IMR-90 (cell line): ENCODE measurements around the gene STARD3. TPM values are rescaled to one million over a fixed set of nuclear protein-coding genes. Genes with fewer than 3 reads are reported as not detected.

Source experiments
- ATAC-seq: fragments of 200-7000 bp; cut with Tn5 transposase; 2 replicates; pipeline ENCODE4 v1.9.1; 2020; ENCODE audit warnings: low read depth, mild to moderate bottlenecking, moderate library complexity
- BruUV-seq: library from RNA; stranded (reverse); fragments of 400-500 nt; replicated peaks from 2 replicates; lab custom pipeline; 2021; lab: Mats Ljungman, UMichigan
- CTCF ChIA-PET: fragments of 300-600 bp; formaldehyde crosslinking; extraction: SDS; loops from one replicate; lab custom pipeline; 2021; ENCODE audit warnings: antibody characterized with exemption; lab: Yijun Ruan, JAX
- POLR2A ChIA-PET: fragments of 300-600 bp; sonication (Branson Sonifier 250); formaldehyde crosslinking; loops from one replicate; lab custom pipeline; 2022; ENCODE audit warnings: antibody characterized with exemption; ENCODE audit not compliant: unreplicated experiment; lab: Charles Lee
- DNase-seq: peaks from one replicate; pipeline ENCODE4 v3.0.0; 2013
- H2AFZ ChIP-seq: replicated peaks from 2 replicates; pipeline ENCODE3; 2013; ENCODE audit warnings: low read length, mild to moderate bottlenecking; ENCODE audit not compliant: poor library complexity
- H2AK5ac ChIP-seq: 2 replicates; pipeline ENCODE4 v1.6.1; 2013; ENCODE audit warnings: low read depth, low read length, inconsistent platforms
- H2AK9ac ChIP-seq: replicated peaks from 2 replicates; pipeline ENCODE3; 2013; ENCODE audit warnings: mild to moderate bottlenecking, low read depth, low read length, moderate library complexity; ENCODE audit not compliant: poor library complexity
- H2BK120ac ChIP-seq: 2 replicates; pipeline ENCODE4 v1.6.1; 2013; ENCODE audit warnings: low read depth, low read length, inconsistent platforms
- H2BK15ac ChIP-seq: 3 replicates; pipeline ENCODE4 v1.6.1; 2013; ENCODE audit warnings: low read depth, low read length, inconsistent platforms
- H2BK20ac ChIP-seq: 2 replicates; pipeline ENCODE4 v1.6.1; 2013; ENCODE audit warnings: low read depth, mild to moderate bottlenecking, inconsistent platforms, low read length, moderate library complexity
- H2BK5ac ChIP-seq: 2 replicates; pipeline ENCODE4 v1.6.1; 2013; ENCODE audit warnings: mild to moderate bottlenecking, low read depth, low read length, inconsistent platforms; ENCODE audit not compliant: poor library complexity, severe bottlenecking
- H3K14ac ChIP-seq: replicated peaks from 2 replicates; pipeline ENCODE4 v1.6.1; 2013; ENCODE audit warnings: low read depth, low read length, inconsistent platforms
- H3K18ac ChIP-seq: 2 replicates; pipeline ENCODE4 v1.6.1; 2013; ENCODE audit warnings: low read depth, low read length, control low read depth
- H3K23ac ChIP-seq: 2 replicates; pipeline ENCODE4 v1.6.1; 2013; ENCODE audit warnings: low read depth, low read length, inconsistent platforms
- H3K27ac ChIP-seq: 2 replicates; pipeline ENCODE4 v1.5.1; 2013; ENCODE audit warnings: mild to moderate bottlenecking, control low read depth, low read length; ENCODE audit not compliant: insufficient read depth
- H3K27me3 ChIP-seq: 2 replicates; pipeline ENCODE4 v1.6.1; 2013; ENCODE audit warnings: low read length; ENCODE audit not compliant: control insufficient read depth, insufficient read depth
- H3K36me3 ChIP-seq: 2 replicates; pipeline ENCODE4 v1.6.1; 2013; ENCODE audit warnings: low read length, mixed read lengths; ENCODE audit not compliant: control insufficient read depth, insufficient read depth
- H3K4ac ChIP-seq: 2 replicates; pipeline ENCODE4 v1.6.1; 2013; ENCODE audit warnings: low read depth, low read length, inconsistent platforms
- H3K4me1 ChIP-seq: 2 replicates; pipeline ENCODE4 v1.6.1; 2013; ENCODE audit warnings: low read length, mixed read lengths; ENCODE audit not compliant: control insufficient read depth, insufficient read depth
- H3K4me2 ChIP-seq: 2 replicates; pipeline ENCODE4 v1.6.1; 2013; ENCODE audit warnings: low read depth, mild to moderate bottlenecking, control low read depth, low read length, moderate library complexity
- H3K4me3 ChIP-seq: 2 replicates; pipeline ENCODE4 v1.5.1; 2013; ENCODE audit warnings: low read depth, mild to moderate bottlenecking, control low read depth, low read length, moderate library complexity; ENCODE audit not compliant: insufficient read depth
- H3K56ac ChIP-seq: 2 replicates; pipeline ENCODE4 v1.6.1; 2013; ENCODE audit warnings: low read length, inconsistent platforms; ENCODE audit not compliant: insufficient read depth; ENCODE audit errors: extremely low read depth
- H3K79me1 ChIP-seq, 2 experiments: 2 replicates each; pipeline ENCODE4 v1.6.1; 2013; ENCODE audit warnings: low read length in 2 of 2, inconsistent platforms in 1 of 2, low read depth in 1 of 2
- H3K9ac ChIP-seq: 2 replicates; pipeline ENCODE4 v1.6.1; 2013; ENCODE audit warnings: low read depth, low read length, control low read depth
- H3K9me1 ChIP-seq: 2 replicates; pipeline ENCODE4 v1.6.1; 2013; ENCODE audit warnings: low read length, inconsistent platforms; ENCODE audit not compliant: insufficient read depth
- H3K9me3 ChIP-seq: 2 replicates; pipeline ENCODE4 v1.6.1; 2013; ENCODE audit warnings: low read length; ENCODE audit not compliant: control insufficient read depth, insufficient read depth
- H4K20me1 ChIP-seq: 2 replicates; pipeline ENCODE4 v1.6.1; 2013; ENCODE audit warnings: low read length, inconsistent platforms; ENCODE audit not compliant: insufficient read depth
- H4K5ac ChIP-seq: 2 replicates; pipeline ENCODE4 v1.6.1; 2013; ENCODE audit warnings: mild to moderate bottlenecking, low read depth, low read length, control low read depth
- H4K8ac ChIP-seq, 2 experiments: 2 replicates each; pipeline ENCODE4 v1.6.1; 2013; ENCODE audit warnings: low read depth in 2 of 2, low read length in 2 of 2, control low read depth in 1 of 2, inconsistent platforms in 1 of 2
- H4K91ac ChIP-seq: 2 replicates; pipeline ENCODE4 v1.6.1; 2013; ENCODE audit warnings: low read depth, low read length, inconsistent platforms; ENCODE audit not compliant: insufficient read depth
- NFE2L2 ChIP-seq: fragments of 150-350 bp; IDR thresholded peaks from 2 replicates; pipeline ENCODE4 v1.6.1; 2016; ENCODE audit warnings: low read depth, mild to moderate bottlenecking, low read length
- WGBS, 2 experiments: methylation state at CpG; one replicate each; pipeline versions ENCODE4 v1.1.5 to v1.1.7; 2013; ENCODE audit warnings: missing lambda C conversion rate in 2 of 2; ENCODE audit not compliant: insufficient read length in 1 of 2; ENCODE audit errors: extremely low coverage in 2 of 2; 5-methylcytosine and 5-hydroxymethylcytosine counted together
- dilution Hi-C: fragments of 300-500 bp; cut with HindIII; formaldehyde crosslinking; loops from one replicate; pipeline ENCODE4 v1.14.3; 2018; ENCODE audit warnings: low sequenced_read_pairs; ENCODE audit not compliant: unreplicated experiment
- in situ Hi-C: fragments of 300-500 bp; cut with MboI; formaldehyde crosslinking; loops from 3 replicates; pipeline ENCODE4 v1.14.3; 2019; ENCODE audit warnings: low sequenced_read_pairs, inconsistent platforms, mixed read lengths
- intact Hi-C: fragments of 100-400 bp; cut with micrococcal nuclease; formaldehyde crosslinking; loops from 2 replicates; pipeline ENCODE4 v1.10.0; 2022
- polyA plus RNA-seq, 3 experiments: library from polyadenylated mRNA; depleted of rRNA; stranded (reverse); fragments of >200 nt; gene quantifications; 2 replicates each; pipeline ENCODE4 v1.2.3, GENCODE V29; 2012; ENCODE audit warnings: low replicate concordance in 1 of 3
- total RNA-seq: library from RNA; depleted of rRNA; stranded (reverse); fragments of >200 nt; gene quantifications from 2 replicates; pipeline ENCODE4 v1.2.3, GENCODE V29; 2012

The STARD3 gene
- total and polyA plus RNA-seq, 2 of the 4 experiments (the other 2 are of a cell fraction) = 8.1 to 50.4 TPM

GRCh38 chr17:39678340-39679116 is 41.6 kb downstream of the STARD3 start:
- Histone ChIP-seq H3K4me2 (no peak overlapping the region), H2BK20ac (no peak overlapping the region), H3K27me3 (no peaks in the 10 kb centered on the region), H3K56ac (no peak overlapping the region), H4K8ac (no peak overlapping the region), H3K9me3 (no peaks in the 10 kb centered on the region), H2BK15ac (no peak overlapping the region), H3K27ac (no peak overlapping the region), H3K4ac (no peak overlapping the region), H3K9me1 (peaks cover 7% of the 10 kb centered on the region; the same call in 1 of the 2 replicates), H3K14ac (no peak overlapping the region), H3K36me3 (peaks cover 7% of the 10 kb centered on the region), H2BK120ac (no peak overlapping the region), H3K4me3 (no peak overlapping the region), H3K79me1 (no peaks in the 10 kb centered on the region), H2BK5ac (no peak overlapping the region), H4K5ac (no peak overlapping the region), H2AK9ac (no peak overlapping the region), H3K18ac (no peak overlapping the region), H2AK5ac (no peak overlapping the region), H3K23ac (no peak overlapping the region), H3K4me1 (peaks cover 7% of the 10 kb centered on the region), H4K91ac (no peak overlapping the region), H2AFZ (no peak overlapping the region), H4K20me1 (no peaks in the 10 kb centered on the region), H3K9ac (no peak overlapping the region)
- dilution Hi-C loops = no loop called here
- no TSS peak for BruUV-seq
- ChIA-PET CTCF (interaction anchor here (0.6 kb wide), 1 partner anchor 107 kb away, joined by 3 read pairs; no protein-coding TSS in a partner anchor), POLR2A (no interaction called here)
- 80% methylated on average over 5 of the region's 13 CpGs; no CpG with 5 or more reads in 1 of the 2 experiments for WGBS, 2 experiments
- in situ Hi-C loops = no loop called here
- ATAC-seq = no peak
- no peak for TF ChIP-seq NFE2L2
- DNase-seq = no peak
- intact Hi-C loops = no loop called here
